Skeletal muscle cell (primary cell): ENCODE data around the gene DNAAF5.
"Not testable (repeated sequence)": the region's sequence is repeated elsewhere in the genome, so short reads cannot be mapped to it uniquely, and the experiment has no call there.

Experiments
- DNase-seq: peaks from one replicate; pipeline ENCODE4 v3.0.0-alpha.2; 2010; ENCODE audit warnings: low read depth
- H3K4me3 ChIP-seq: 2 replicates; pipeline ENCODE4 v1.5.1; 2011; ENCODE audit warnings: low read depth, mild to moderate bottlenecking, control low read depth, low read length, moderate library complexity

The DNAAF5 gene

GRCh38 chr7:743341-744127 lies 17.0 kb downstream of the DNAAF5 start:
- not testable (repeated sequence) for H3K4me3 ChIP-seq, DNase-seq

- H3K4me3 ChIP-seq = not testable (repeated sequence)
These were observed 17.6 kb downstream of the DNAAF5 start for GRCh38 chr7:744128-744520.

GRCh38 chr7:744854-745430 lies 18.4 kb downstream of the DNAAF5 start:
- DNase-seq = no peak
- no peak overlapping the region for H3K4me3 ChIP-seq

More at GRCh38 chr7:744128-744520, 17.6 kb downstream of the DNAAF5 start:
- not testable (repeated sequence) for DNase-seq

- no peak for DNase-seq
- no peak overlapping the region for H3K4me3 ChIP-seq
These were observed 19.1 kb downstream of the DNAAF5 start for GRCh38 chr7:745431-746154.

- H3K4me3 ChIP-seq = no peak overlapping the region
- DNase-seq = no peak
These were observed 19.9 kb downstream of the DNAAF5 start for GRCh38 chr7:746155-747061.

- H3K4me3 ChIP-seq = no peak overlapping the region
- DNase-seq = no peak
These were observed 20.7 kb downstream of the DNAAF5 start for GRCh38 chr7:747186-747585.

GRCh38 chr7:748446-748845 lies 21.9 kb downstream of the DNAAF5 start:
- no peak overlapping the region for H3K4me3 ChIP-seq
- DNase-seq = no peak

GRCh38 chr7:749140-749551 lies 22.6 kb downstream of the DNAAF5 start:
- no peak overlapping the region for H3K4me3 ChIP-seq
- DNase-seq = no peak

- DNase-seq = no peak
- no peak overlapping the region for H3K4me3 ChIP-seq
These were observed 23.8 kb downstream of the DNAAF5 start for GRCh38 chr7:750111-750905.

- no peak overlapping the region for H3K4me3 ChIP-seq
- no peak for DNase-seq
These were observed 25.3 kb downstream of the DNAAF5 start for GRCh38 chr7:751826-752225.

- H3K4me3 ChIP-seq, DNase-seq: not testable (repeated sequence)
These were observed 25.8 kb downstream of the DNAAF5 start for GRCh38 chr7:752256-752655.

- H3K4me3 ChIP-seq = no peak overlapping the region
- DNase-seq = no peak
These were observed 26.7 kb downstream of the DNAAF5 start for GRCh38 chr7:753190-753589.

- no peak overlapping the region for H3K4me3 ChIP-seq
- DNase-seq = no peak
These were observed 28.3 kb downstream of the DNAAF5 start for GRCh38 chr7:754531-755412.

- DNase-seq = no peak
- no peak overlapping the region for H3K4me3 ChIP-seq
These were observed 28.9 kb downstream of the DNAAF5 start for GRCh38 chr7:755413-755805.

GRCh38 chr7:756231-756927 lies 29.9 kb downstream of the DNAAF5 start:
- H3K4me3 ChIP-seq = no peak overlapping the region
- no peak for DNase-seq

- H3K4me3 ChIP-seq = no peak overlapping the region
- no peak for DNase-seq
These were observed 30.5 kb downstream of the DNAAF5 start for GRCh38 chr7:756928-757560.

- H3K4me3 ChIP-seq = no peak overlapping the region
- no peak for DNase-seq
These were observed 31.3 kb downstream of the DNAAF5 start for GRCh38 chr7:757741-758163.
